H9 (cell line): ENCODE results near the gene BEND5. TPM values are rescaled to one million over a fixed set of nuclear protein-coding genes. Genes with fewer than 3 reads are reported as not detected.
A peak's percentile ranks its signal among the peaks of the same experiment; 100 is the strongest.

Source experiments
- DNase-seq: peaks from one replicate; pipeline ENCODE4 v3.0.0-alpha.2; 2017
- H2AFZ ChIP-seq: one replicate; pipeline ENCODE4 v1.6.1; 2013; ENCODE audit warnings: mild to moderate bottlenecking, low read length, control low read depth, moderate library complexity
- H2AK5ac ChIP-seq: 2 replicates; pipeline ENCODE4 v1.6.1; 2013; ENCODE audit warnings: low read length, control low read depth, mixed read lengths; ENCODE audit not compliant: insufficient read length
- H2BK120ac ChIP-seq: one replicate; pipeline ENCODE4 v1.6.1; 2013; ENCODE audit warnings: low read depth, mild to moderate bottlenecking, low read length, control low read depth, inconsistent platforms; ENCODE audit not compliant: poor library complexity, severe bottlenecking
- H2BK12ac ChIP-seq: 2 replicates; pipeline ENCODE4 v1.6.1; 2013; ENCODE audit warnings: low read length, control low read depth, mixed read lengths, low read depth; ENCODE audit not compliant: insufficient read length
- H2BK15ac ChIP-seq: 2 replicates; pipeline ENCODE4 v1.6.1; 2013; ENCODE audit warnings: low read depth, low read length, control low read depth
- H2BK20ac ChIP-seq: one replicate; pipeline ENCODE4 v1.6.1; 2013; ENCODE audit warnings: low read depth, mild to moderate bottlenecking, low read length, control low read depth, inconsistent platforms; ENCODE audit not compliant: poor library complexity, severe bottlenecking
- H2BK5ac ChIP-seq: 2 replicates; pipeline ENCODE4 v1.6.1; 2013; ENCODE audit warnings: low read length, control low read depth, mixed read lengths; ENCODE audit not compliant: insufficient read length
- H3K14ac ChIP-seq: 2 replicates; pipeline ENCODE4 v1.6.1; 2013; ENCODE audit warnings: low read length, control low read depth; ENCODE audit not compliant: insufficient read depth
- H3K18ac ChIP-seq: 2 replicates; pipeline ENCODE4 v1.6.1; 2013; ENCODE audit warnings: low read depth, mild to moderate bottlenecking, mixed read lengths, low read length, control low read depth; ENCODE audit not compliant: insufficient read length
- H3K23ac ChIP-seq: 2 replicates; pipeline ENCODE4 v1.6.1; 2013; ENCODE audit warnings: low read length, control low read depth, mixed read lengths, low read depth; ENCODE audit not compliant: insufficient read length
- H3K23me2 ChIP-seq: 2 replicates; pipeline ENCODE4 v1.6.1; 2013; ENCODE audit warnings: low read depth, mild to moderate bottlenecking, mixed read lengths, low read length, control low read depth; ENCODE audit not compliant: insufficient read length, poor library complexity, severe bottlenecking
- H3K27ac ChIP-seq: 2 replicates; pipeline ENCODE4 v1.5.1; 2013; ENCODE audit warnings: low read length, control low read depth, mixed read lengths, low read depth; ENCODE audit not compliant: insufficient read length
- H3K27me3 ChIP-seq: 2 replicates; pipeline ENCODE4 v1.6.1; 2013; ENCODE audit warnings: low read length, control low read depth, inconsistent platforms; ENCODE audit not compliant: insufficient read depth
- H3K4ac ChIP-seq: 2 replicates; pipeline ENCODE4 v1.6.1; 2013; ENCODE audit warnings: low read depth, mild to moderate bottlenecking, control low read depth, inconsistent platforms, low read length, moderate library complexity
- H3K4me1 ChIP-seq: 2 replicates; pipeline ENCODE4 v1.6.1; 2013; ENCODE audit warnings: low read length, control low read depth, inconsistent platforms; ENCODE audit not compliant: insufficient read depth
- H3K4me2 ChIP-seq: 2 replicates; pipeline ENCODE4 v1.6.1; 2013; ENCODE audit warnings: low read length, control low read depth, mixed read lengths; ENCODE audit not compliant: insufficient read length, insufficient read depth
- H3K56ac ChIP-seq: 2 replicates; pipeline ENCODE4 v1.6.1; 2013; ENCODE audit warnings: low read depth, mild to moderate bottlenecking, mixed read lengths, low read length, control low read depth; ENCODE audit not compliant: insufficient read length
- H3K79me1 ChIP-seq: 2 replicates; pipeline ENCODE4 v1.6.1; 2013; ENCODE audit warnings: low read depth, mild to moderate bottlenecking, moderate library complexity, low read length, control low read depth, inconsistent platforms; ENCODE audit not compliant: insufficient read depth, poor library complexity, severe bottlenecking
- H3K79me2 ChIP-seq: 2 replicates; pipeline ENCODE4 v1.6.1; 2013; ENCODE audit warnings: low read length, control low read depth, inconsistent platforms; ENCODE audit not compliant: insufficient read depth
- H3K9ac ChIP-seq: 2 replicates; pipeline ENCODE4 v1.6.1; 2013; ENCODE audit warnings: low read length, control low read depth, mixed read lengths; ENCODE audit not compliant: insufficient read length; ENCODE audit errors: extremely low read depth
- H3K9me3 ChIP-seq: one replicate; pipeline ENCODE4 v1.6.1; 2013; ENCODE audit warnings: low read depth, low read length, inconsistent platforms; ENCODE audit not compliant: control insufficient read depth
- H3T11ph ChIP-seq: one replicate; pipeline ENCODE4 v1.6.1; 2013; ENCODE audit warnings: mild to moderate bottlenecking, low read length, control low read depth, inconsistent platforms
- H4K20me1 ChIP-seq: one replicate; pipeline ENCODE4 v1.6.1; 2013; ENCODE audit not compliant: control insufficient read depth, insufficient read length, insufficient read depth
- H4K5ac ChIP-seq: 2 replicates; pipeline ENCODE4 v1.6.1; 2013; ENCODE audit warnings: low read depth, mild to moderate bottlenecking, mixed read lengths, low read length, control low read depth; ENCODE audit not compliant: insufficient read length
- H4K8ac ChIP-seq: replicated peaks from 2 replicates; pipeline ENCODE4 v1.6.1; 2013; ENCODE audit warnings: low read length, control low read depth, mixed read lengths, low read depth; ENCODE audit not compliant: insufficient read length
- H4K91ac ChIP-seq: 2 replicates; pipeline ENCODE4 v1.6.1; 2013; ENCODE audit warnings: low read depth, mild to moderate bottlenecking, moderate library complexity, mixed read lengths, low read length, control low read depth; ENCODE audit not compliant: insufficient read length
- H3K27ac Mint-ChIP-seq, 3 experiments: 2 replicates in 2 of 3; 3 replicates in 1 of 3; pipeline ENCODE4 v1.8.0; 2020 to 2021; ENCODE audit warnings: mixed read lengths in 3 of 3, mild to moderate bottlenecking in 1 of 3, moderate library complexity in 1 of 3
- H3K27me3 Mint-ChIP-seq: 2 replicates; pipeline ENCODE4 v1.8.0; 2021; ENCODE audit warnings: low read depth, mild to moderate bottlenecking, moderate library complexity, mixed read lengths
- H3K36me3 Mint-ChIP-seq, 3 experiments: 2 replicates in 2 of 3; 3 replicates in 1 of 3; pipeline ENCODE4 v1.8.0; 2020 to 2021; ENCODE audit warnings: low read depth in 3 of 3, mixed read lengths in 3 of 3; ENCODE audit not compliant: insufficient read depth in 1 of 3
- H3K4me1 Mint-ChIP-seq, 2 experiments: 2 replicates each; pipeline ENCODE4 v1.8.0; 2020; ENCODE audit warnings: mixed read lengths in 2 of 2
- H3K4me3 Mint-ChIP-seq, 2 experiments: 2 replicates in 1 of 2; 3 replicates in 1 of 2; pipeline ENCODE4 v1.8.0; 2020 to 2021; ENCODE audit warnings: mild to moderate bottlenecking in 2 of 2, mixed read lengths in 2 of 2, moderate library complexity in 1 of 2
- H3K9me3 Mint-ChIP-seq, 2 experiments: 2 replicates in 1 of 2; 3 replicates in 1 of 2; pipeline ENCODE4 v1.8.0; 2020; ENCODE audit warnings: mild to moderate bottlenecking in 2 of 2, mixed read lengths in 2 of 2, moderate library complexity in 1 of 2
- CTCF ChIP-seq: fragments of 200-600 bp; sonication (generic); conservative IDR thresholded peaks from 3 replicates; pipeline ENCODE4 v1.8.0; 2021; ENCODE audit warnings: antibody characterized with exemption, mild to moderate bottlenecking
- WGBS: extraction: QIAGEN DNeasy Blood & Tissue Kit; methylation state at CpG from one replicate; pipeline ENCODE4 v1.1.7; 2013; ENCODE audit warnings: missing lambda C conversion rate, low lambda C conversion rate, mixed read lengths; ENCODE audit not compliant: insufficient read length; ENCODE audit errors: extremely low coverage; 5-methylcytosine and 5-hydroxymethylcytosine counted together
- total RNA-seq: library from RNA; stranded (reverse); gene quantifications from 2 replicates; pipeline ENCODE4 v1.2.1, GENCODE V29; 2021

BEND5 gene
- total RNA-seq, 1 experiment from 2014 or later = 4.8 TPM

DNA sequence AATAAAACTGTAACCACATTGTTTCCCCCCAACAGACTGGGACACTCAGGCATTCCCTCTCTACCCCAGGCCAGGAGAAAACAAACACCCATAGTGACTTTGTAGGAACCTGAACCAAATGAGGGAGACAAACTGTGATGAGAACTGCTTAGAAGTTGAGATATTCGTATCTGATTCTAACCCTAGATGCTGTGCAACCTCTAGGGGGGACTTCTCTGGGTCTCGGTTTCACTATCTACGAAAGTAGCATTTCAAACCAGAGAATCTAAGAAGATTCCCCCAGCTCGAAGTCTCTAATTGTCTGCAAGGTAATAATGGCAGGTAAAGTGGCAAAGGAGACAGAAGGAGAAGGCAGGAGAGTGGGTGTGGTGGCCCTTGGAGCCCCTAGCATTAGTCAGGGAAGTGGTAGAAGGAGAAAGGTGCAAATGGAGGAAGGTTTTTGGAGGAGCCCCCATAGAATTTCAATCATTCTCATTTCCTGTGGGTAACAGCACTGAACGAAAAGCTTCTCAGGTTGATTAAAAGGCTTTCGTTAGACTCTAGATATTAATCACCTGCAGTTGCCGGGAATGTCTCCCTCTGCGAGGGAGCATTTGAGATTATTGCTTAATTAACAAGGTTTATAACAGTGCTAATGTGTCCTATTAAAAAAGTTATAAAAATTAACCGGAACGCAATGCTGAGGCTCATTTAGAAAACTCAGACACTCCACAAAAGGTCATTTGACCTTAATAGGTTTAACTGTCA is 46.4 kb downstream of the BEND5 start:
- Mint-ChIP-seq H3K4me1 (no peaks in the 10 kb centered on the region), H3K9me3 (no peaks in the 10 kb centered on the region), H3K27ac (0 out of 7 replicates have a peak overlapping the region, but pooled peaks of 1 of the 3 experiments have one; percentile 24), H3K4me3 (no peak overlapping the region), H3K27me3 (no peaks in the 10 kb centered on the region), H3K36me3 (peaks cover 7 to 10% (median 9%) of the 10 kb centered on the region in 3 experiments; a peak in 6 of 7 replicates)
- no peak overlapping the region for H3K9ac ChIP-seq
- no peak for DNase-seq
- no peak overlapping the region for H2BK12ac ChIP-seq
- no peak overlapping the region for H3K23ac ChIP-seq
- H3K9me3 ChIP-seq = no peaks in the 10 kb centered on the region
- no peak overlapping the region for H2BK120ac ChIP-seq
- H3K23me2 ChIP-seq = no peaks in the 10 kb centered on the region
- H2BK15ac ChIP-seq = no peak overlapping the region
- H3K18ac ChIP-seq = no peak overlapping the region
- no peak overlapping the region for H3K4me2 ChIP-seq
- H3K4me1 ChIP-seq = no peaks in the 10 kb centered on the region
- H3T11ph ChIP-seq = no peak overlapping the region
- no peak overlapping the region for H3K14ac ChIP-seq
- no peak overlapping the region for H4K8ac ChIP-seq
- H4K5ac ChIP-seq = no peak overlapping the region
- H3K79me2 ChIP-seq = 0 out of 2 replicates have a peak, but pooled peaks cover 2% of the 10 kb centered on the region
- no peak overlapping the region for H2AK5ac ChIP-seq
- H3K56ac ChIP-seq = no peak overlapping the region
- H3K4ac ChIP-seq = no peak overlapping the region
- no CpG with 5 or more reads among the region's 10 CpGs for WGBS
- no peaks in the 10 kb centered on the region for H4K20me1 ChIP-seq
- no peak overlapping the region for H2BK20ac ChIP-seq
- no peaks in the 10 kb centered on the region for H3K79me1 ChIP-seq
- no peak overlapping the region for H4K91ac ChIP-seq
- H2BK5ac ChIP-seq = no peak overlapping the region
- TF ChIP-seq CTCF = no peak
- no peak overlapping the region for H2AFZ ChIP-seq
- H3K27ac ChIP-seq = no peak overlapping the region
- H3K27me3 ChIP-seq = no peaks in the 10 kb centered on the region
